ENCODE measurements around the gene DDX27.

DNA sequence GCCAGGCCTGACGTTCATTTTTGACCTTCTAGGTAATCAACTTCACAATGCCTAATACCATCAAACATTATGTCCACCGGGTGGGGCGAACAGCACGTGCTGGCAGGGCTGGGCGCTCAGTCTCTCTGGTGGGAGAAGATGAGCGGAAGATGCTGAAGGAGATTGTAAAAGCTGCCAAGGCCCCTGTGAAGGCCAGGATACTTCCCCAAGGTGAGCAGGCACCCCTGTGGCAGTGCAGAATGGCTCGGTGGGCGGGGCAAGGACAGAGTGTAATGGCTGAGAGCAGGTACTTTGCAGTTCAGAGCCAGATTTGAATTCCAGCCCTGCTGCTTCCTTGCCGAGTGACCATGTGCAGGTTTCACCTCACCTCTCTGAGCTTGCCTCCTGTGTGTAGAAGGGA lies 17.1 kb downstream of the DDX27 start:
- TF ChIP-seq, protein P1, sequence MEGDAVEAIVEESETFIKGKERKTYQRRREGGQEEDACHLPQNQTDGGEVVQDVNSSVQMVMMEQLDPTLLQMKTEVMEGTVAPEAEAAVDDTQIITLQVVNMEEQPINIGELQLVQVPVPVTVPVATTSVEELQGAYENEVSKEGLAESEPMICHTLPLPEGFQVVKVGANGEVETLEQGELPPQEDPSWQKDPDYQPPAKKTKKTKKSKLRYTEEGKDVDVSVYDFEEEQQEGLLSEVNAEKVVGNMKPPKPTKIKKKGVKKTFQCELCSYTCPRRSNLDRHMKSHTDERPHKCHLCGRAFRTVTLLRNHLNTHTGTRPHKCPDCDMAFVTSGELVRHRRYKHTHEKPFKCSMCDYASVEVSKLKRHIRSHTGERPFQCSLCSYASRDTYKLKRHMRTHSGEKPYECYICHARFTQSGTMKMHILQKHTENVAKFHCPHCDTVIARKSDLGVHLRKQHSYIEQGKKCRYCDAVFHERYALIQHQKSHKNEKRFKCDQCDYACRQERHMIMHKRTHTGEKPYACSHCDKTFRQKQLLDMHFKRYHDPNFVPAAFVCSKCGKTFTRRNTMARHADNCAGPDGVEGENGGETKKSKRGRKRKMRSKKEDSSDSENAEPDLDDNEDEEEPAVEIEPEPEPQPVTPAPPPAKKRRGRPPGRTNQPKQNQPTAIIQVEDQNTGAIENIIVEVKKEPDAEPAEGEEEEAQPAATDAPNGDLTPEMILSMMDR (IDR thresholded peaks at IDR 0.05; ENCODE audit: control extremely low read depth in 1 of 3, insufficient read depth in 1 of 3, low read depth in 1 of 3, low read length in 3 of 3), result no peak
- no peak for TF ChIP-seq TBP (IDR thresholded peaks at IDR 0.05; ENCODE audit: low read depth, low read length)
- TF ChIP-seq RAD21 (IDR thresholded peaks at IDR 0.05 in 1 of 2, conservative IDR thresholded peaks at IDR 0.05 in 1 of 2; ENCODE audit: low read depth in 2 of 2, low read length in 2 of 2), result no peak
- TF ChIP-seq, protein P2, sequence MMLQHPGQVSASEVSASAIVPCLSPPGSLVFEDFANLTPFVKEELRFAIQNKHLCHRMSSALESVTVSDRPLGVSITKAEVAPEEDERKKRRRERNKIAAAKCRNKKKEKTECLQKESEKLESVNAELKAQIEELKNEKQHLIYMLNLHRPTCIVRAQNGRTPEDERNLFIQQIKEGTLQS (IDR thresholded peaks at IDR 0.05; ENCODE audit: insufficient read depth, low read depth, low read length), result no peak
- TF ChIP-seq POLR2AphosphoS5 (IDR thresholded peaks at IDR 0.05; ENCODE audit: low read depth, low read length), result no peak
- TF ChIP-seq EGR1 (IDR thresholded peaks at IDR 0.05; ENCODE audit: borderline replicate concordance, low read depth, low read length), result no peak
- TF ChIP-seq NRF1 (IDR thresholded peaks at IDR 0.05; ENCODE audit: low read depth, low read length), result no peak
- no peak for TF ChIP-seq SIX5 (IDR thresholded peaks at IDR 0.05; ENCODE audit: low read depth, low read length)
- no peak for TF ChIP-seq POLR2A (IDR thresholded peaks at IDR 0.05; ENCODE audit: control extremely low read depth in 1 of 2, low read depth in 2 of 2, low read length in 2 of 2)

All from H1 (cell line).